Frontal cortex (tissue), 4 donors: ENCODE data around the gene GRIP2. TPM values are rescaled to one million over a fixed set of nuclear protein-coding genes. Genes with fewer than 3 reads are reported as not detected.
"Not testable (repeated sequence)": the region's sequence is repeated elsewhere in the genome, so short reads cannot be mapped to it uniquely, and the experiment has no call there.

Experiments
- DNase-seq, 2 donors: peaks; one replicate each; pipeline ENCODE4 v3.0.0; 2012; ENCODE audit warnings: low spot score in 2 of 2
- FAIRE-seq: peaks from 2 replicates; lab custom pipeline; 2012; peaks lifted over from hg19 to GRCh38; lab: Jason Lieb, UNC
- total RNA-seq: library from RNA; depleted of rRNA; stranded (reverse); fragments of >200 nt; gene quantifications from one replicate; pipeline ENCODE4 v1.2.3, GENCODE V29; 2014
- donor health status: control.
- donor health status: control.
- donor health status: control.

GRIP2 gene
- total RNA-seq, 1 donor from 2014 or later = 8.2 TPM

- DNase-seq = no peak
- no peak for FAIRE-seq
These were observed 15.8 kb downstream of the GRIP2 start for GRCh38 chr3:14524311-14524711.

GRCh38 chr3:14523792-14524191, 16.4 kb downstream of the GRIP2 start:
- DNase-seq (no peak), FAIRE-seq (no peak)

DNA sequence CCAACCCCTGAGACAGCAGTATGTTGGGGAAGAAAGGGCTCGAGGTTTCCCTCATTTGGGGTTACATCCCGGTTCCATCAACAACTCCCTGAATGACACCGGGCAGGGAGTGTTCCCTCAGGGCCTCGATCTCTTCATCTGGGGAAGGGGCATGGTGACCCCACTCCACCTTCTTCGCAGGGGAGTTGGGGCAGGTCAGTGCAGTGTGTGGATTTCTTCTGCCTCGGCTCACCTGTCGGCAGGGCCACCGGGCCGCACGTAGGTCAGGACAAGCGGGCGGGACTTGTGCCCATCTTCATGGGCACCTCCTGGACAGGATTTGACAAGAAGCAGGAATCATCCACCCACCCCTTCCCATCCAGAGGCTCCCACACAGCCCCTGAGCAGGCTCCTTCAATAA, 17.4 kb downstream of the GRIP2 start:
- FAIRE-seq (no peak), DNase-seq (no peak)

DNA sequence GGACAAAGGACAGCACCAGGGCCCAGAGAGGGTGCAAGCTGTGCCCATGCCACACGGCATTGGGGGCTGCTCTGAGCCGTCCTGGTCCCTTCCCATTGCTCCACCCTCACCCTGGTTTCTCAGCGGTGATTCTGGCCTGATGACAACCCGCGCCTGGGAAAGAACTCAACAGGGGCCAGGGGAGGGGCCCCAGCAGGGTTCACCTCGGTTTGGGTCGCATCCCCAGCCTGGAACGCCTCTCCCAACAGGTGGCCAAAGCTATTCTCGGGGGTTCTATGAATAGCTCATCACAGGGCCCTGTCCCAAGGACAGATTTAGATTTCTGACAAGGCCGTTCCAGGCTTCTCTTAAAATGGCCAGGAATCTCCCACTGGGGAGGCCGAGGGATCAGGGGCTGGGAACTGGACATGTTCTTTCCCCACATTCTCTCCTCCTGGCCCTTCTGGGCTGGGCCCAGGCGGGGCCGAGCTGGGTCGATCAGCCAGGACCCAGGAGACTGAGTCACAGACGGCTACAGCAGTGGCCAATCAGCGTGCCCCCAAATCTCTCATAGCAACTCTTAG, 17.9 kb downstream of the GRIP2 start:
- DNase-seq = no peak
- no peak for FAIRE-seq

GRCh38 chr3:14521611-14522010, 18.5 kb downstream of the GRIP2 start:
- FAIRE-seq (no peak), DNase-seq (no peak)

DNA sequence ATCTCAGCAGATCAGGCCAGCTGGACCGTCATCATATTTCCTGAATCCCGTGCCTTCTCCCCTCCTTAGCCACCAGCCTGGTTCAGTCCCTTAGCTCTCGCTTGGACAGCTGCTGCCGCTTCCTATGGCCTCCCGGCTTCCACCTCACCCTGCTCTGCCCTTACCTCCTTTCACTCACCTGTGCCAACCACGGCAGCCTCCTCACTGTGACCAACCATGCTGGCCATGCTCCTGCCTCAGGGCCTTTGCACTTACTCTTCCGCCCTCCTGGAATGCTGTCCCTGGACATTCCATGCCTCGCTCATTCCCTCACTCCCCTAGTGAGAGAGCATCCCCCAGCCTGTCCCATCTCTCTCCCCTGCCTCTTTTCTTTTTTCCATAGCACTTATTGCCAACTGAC, 19.2 kb downstream of the GRIP2 start:
- no peak for FAIRE-seq
- DNase-seq = no peak

DNA sequence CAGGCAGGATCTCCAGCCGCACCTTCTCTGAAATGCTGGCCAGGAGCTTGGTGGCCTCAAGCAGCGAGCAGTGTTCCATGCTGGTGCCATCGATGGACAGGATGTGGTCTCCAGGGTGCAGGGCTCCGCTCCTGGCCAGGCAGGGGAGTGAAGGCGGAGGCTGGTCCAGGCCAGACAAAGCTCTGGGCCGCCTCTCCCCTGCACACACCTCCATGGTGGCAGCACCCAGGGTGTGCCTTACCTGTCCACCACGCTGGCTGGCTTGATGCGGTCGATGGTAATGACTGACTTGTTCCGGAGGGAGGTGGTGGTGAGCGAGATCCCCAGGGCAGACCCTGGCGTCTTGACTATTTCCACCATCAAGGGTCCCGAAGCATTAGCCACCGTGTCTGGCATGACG, 20.0 kb downstream of the GRIP2 start:
- FAIRE-seq (no peak), DNase-seq (no peak)

- DNase-seq (no peak), FAIRE-seq (no peak)
These were observed 20.7 kb downstream of the GRIP2 start for GRCh38 chr3:14519406-14519805.

- DNase-seq (no peak), FAIRE-seq (no peak)
These were observed 21.2 kb downstream of the GRIP2 start for GRCh38 chr3:14518893-14519292.

DNA sequence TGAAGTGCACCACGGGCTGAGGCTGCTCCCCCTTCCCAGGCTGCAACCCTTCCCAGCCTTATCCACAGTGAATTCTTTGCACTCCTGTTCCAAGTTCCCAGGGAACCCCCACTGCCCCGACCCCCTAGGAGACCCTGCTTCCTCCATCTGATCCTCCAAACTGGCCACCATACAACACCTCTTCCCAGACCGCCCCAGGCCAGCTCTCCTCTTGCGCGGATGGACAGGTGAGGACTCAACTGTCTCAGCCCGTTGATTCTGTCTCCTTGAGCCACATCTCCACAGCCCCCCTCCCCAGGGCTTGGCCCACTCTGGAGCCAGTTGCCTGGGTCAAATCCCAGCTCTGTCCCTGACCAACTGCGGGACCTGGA, 21.7 kb downstream of the GRIP2 start:
- DNase-seq (no peak), FAIRE-seq (no peak)

DNA sequence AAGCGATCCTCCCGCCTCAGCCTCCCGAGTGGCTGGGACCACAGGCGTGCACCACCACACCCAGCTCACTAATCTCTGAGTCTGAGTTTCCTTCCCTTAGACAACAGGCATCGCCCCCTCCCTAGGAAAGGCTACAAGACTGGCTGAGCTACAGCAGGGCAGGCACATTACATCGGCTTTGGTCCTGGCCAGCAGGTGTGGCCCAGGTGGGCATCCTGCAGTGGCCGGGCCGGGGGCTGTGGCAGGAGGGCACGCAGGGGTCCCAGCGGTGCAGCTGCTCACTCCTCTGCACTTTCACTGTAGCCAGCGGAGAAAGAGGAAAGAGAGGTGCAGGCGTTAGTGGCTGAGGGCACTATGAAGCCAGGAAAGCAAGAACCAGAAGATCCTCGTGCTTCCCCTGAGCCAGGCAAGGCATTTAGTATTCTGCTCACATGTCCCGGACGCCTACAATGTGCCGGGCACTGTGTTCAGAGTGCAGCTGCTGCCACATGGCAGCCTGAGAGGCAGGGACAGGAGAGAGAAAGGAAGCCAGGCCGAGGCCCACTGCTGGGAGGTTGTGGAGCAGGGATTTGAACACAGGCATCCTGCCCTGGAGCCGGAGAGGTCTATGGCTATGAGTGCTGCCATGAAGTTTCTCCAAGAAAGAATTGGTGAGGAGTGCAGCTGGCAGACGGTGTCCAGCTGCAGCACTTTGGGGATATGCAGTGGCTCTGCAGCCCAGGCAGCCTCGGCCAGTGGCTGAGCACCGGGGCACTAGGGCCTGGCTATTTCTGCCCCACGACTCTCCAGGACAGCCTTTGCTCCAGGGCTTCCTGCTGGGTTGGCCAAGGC, 22.3 kb downstream of the GRIP2 start:
- DNase-seq (no peak), FAIRE-seq (no peak)

- DNase-seq (no peak), FAIRE-seq (no peak)
These were observed 23.3 kb downstream of the GRIP2 start for GRCh38 chr3:14516738-14517345.

GRCh38 chr3:14515526-14515925, 24.6 kb downstream of the GRIP2 start:
- not testable (repeated sequence) for FAIRE-seq, DNase-seq

DNA sequence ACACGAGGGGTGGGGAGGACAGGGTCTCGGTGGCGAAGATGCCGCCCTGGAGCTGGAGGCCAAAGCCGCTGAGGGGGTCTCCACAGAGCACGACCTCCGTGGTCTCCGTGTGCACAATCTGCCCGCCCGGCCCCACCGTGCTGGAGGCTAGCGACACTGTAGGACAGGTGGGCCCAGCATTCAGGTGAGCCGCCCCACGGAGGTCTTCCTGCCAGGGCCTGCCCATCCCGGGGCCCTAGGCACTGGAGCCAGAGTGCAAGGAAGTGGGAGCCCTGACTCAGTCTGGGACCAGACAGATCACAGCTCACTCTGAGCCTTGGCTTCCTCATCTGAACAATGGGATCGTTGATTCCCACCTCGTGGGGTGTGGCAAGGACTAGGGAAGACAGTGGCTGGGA, 25.8 kb downstream of the GRIP2 start:
- no peak for FAIRE-seq
- no peak for DNase-seq

- no peak for DNase-seq
These were observed 26.4 kb downstream of the GRIP2 start for GRCh38 chr3:14513566-14514322.

DNA sequence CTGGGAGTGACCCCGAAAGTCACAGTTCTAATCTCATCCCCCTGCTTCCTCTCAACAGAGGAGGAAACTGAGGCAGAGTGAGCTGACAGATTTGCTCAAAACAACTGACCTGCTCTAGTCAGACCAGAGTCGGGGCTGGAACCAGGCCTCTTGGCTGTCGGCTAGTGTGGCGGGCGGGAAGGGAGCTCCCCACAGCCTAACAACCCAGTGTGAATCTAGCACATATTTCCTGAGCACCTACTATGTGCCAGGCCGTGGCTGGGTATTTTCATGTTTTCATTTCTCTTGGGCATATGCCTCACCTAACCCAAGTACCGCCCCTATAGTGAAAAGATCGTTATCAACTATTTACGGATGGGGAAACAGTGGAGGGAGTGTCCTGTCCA, 27.2 kb downstream of the GRIP2 start:
- no peak for DNase-seq
- FAIRE-seq = no peak

More at GRCh38 chr3:14513566-14514322, 26.4 kb downstream of the GRIP2 start:
- FAIRE-seq = no peak

DNA sequence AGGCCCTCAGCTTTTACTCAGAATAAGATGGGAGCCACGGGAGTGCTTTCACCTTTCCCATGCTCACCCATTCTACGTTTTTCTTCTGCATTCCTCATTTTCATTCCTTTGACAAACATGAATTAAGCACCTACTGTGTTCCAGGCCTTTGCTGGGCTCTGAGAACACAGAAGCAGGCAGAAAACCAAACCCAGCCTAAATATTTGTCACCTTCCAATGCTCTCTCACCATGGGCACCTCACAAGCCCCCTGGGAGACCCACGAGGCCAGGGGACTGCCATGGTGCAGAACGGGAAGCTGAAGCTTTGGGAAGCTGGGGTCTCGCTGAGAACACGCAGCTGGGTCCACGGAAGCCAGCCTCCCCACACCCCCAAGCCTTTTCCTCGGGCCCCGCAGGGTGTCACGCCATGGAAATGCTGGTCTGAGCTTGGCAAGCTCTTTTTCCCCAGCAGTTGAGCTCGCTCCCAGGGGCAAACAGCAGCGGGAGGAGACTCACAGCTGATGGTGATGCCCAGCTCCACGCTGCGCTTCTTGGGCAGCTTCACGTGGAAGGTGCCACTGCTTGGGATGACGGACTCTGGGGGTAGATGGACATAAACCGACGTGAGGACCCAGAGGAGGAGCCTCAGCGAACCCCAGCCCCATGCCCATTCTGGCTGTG, 27.7 kb downstream of the GRIP2 start:
- DNase-seq (no peak), FAIRE-seq (no peak)

GRCh38 chr3:14511623-14512280, 28.4 kb downstream of the GRIP2 start:
- DNase-seq (no peak), FAIRE-seq (no peak)

GRCh38 chr3:14510838-14511622, 29.1 kb downstream of the GRIP2 start:
- DNase-seq (no peak), FAIRE-seq (no peak)
